Omental fat pad (tissue), 4 donors: ENCODE data around the gene FAM53A. TPM values are rescaled to one million over a fixed set of nuclear protein-coding genes. Genes with fewer than 3 reads are reported as not detected.
"Not testable (repeated sequence)": the region's sequence is repeated elsewhere in the genome, so short reads cannot be mapped to it uniquely, and the experiment has no call there.

Source experiments
- ATAC-seq: fragments of 150-250 bp; one replicate; pipeline ENCODE4 v1.9.1; 2016; ENCODE audit warnings: mild to moderate bottlenecking, moderate library complexity; ENCODE audit not compliant: low FRiP score
- DNase-seq: peaks from one replicate; pipeline ENCODE4 v3.0.0-alpha.2; 2019; ENCODE audit warnings: low spot score
- total RNA-seq, 4 donors: library from RNA; depleted of rRNA; stranded (reverse); fragments of >200 nt; gene quantifications; one replicate each; pipeline ENCODE4 v1.1.0, GENCODE V29; 2016
- TF ChIP-seq, protein P1 (sequence below), 3 donors: fragments of 450-650 bp; IDR thresholded peaks; one replicate each; pipeline ENCODE4 v1.5.1; 2016 to 2017; ENCODE audit warnings: antibody characterized with exemption in 3 of 3, mild to moderate bottlenecking in 3 of 3, moderate library complexity in 2 of 3

FAM53A gene
- total RNA-seq, 4 donors from 2014 or later = 2.0 to 10.9 (median 5.6) TPM

DNA sequence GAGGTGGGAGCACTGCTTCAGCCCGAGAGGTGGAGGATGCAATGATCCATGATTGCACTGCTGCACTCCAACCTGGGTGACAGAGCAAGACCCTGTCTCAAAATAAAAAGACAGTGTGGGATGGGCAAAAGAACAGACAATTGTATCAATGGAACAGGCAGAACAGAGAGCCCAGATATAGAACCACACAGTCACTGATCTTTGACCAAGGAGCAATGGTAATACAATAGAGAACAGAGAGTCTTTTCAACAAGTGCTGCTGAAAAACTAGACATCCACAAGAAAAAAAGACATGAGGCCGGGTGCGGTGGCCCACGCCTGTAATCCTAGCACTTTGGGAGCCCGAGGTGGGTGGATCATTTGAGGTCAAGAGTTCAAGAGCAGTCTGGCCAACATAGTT is 5.9 kb downstream of the FAM53A start:
- no peak for ATAC-seq

DNA sequence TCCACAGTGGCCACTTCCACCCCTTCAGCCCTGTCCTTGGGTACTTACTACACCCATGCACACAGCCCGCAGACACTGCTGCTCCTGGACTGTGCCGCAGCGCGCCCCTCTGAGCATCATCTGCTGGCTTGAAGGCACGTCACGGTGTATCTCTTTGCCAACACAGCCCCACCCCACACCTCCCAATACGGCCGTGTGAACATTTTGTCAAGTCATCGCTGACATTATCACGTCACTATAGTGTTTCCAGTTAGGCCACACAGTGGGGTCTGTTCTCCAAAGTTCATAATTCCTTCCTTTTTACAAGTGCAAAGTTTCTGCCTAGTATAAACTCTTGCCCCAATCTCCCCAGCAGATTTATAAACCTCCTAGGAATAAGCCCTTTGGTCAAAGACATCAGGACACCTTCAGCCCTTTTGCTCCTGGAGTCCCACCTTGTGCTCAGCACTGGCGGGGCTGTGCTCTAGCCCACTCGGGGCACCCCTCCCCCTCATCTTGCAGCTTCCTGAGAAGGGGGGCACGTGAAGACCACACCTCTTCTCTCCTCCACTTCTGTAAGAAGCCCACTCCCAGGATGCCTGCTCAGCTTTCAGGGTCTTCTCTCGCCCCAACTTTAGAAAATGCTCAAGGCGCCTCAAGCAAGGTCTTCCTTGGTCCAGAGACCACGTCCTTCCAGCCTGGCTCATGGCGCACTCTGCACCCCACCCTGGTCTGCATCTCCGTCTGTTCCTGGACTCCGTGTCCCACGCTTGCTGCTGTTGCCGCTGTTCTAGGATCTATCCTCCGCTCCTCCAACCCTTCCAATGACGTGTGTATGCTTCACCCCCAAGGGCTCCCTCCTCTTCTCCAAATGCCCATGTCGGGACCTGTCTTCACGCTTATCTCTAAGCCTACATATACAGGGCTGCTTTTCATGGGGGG is 7.2 kb downstream of the FAM53A start:
- ATAC-seq (no peak), DNase-seq (no peak)
- TF ChIP-seq, protein P1, sequence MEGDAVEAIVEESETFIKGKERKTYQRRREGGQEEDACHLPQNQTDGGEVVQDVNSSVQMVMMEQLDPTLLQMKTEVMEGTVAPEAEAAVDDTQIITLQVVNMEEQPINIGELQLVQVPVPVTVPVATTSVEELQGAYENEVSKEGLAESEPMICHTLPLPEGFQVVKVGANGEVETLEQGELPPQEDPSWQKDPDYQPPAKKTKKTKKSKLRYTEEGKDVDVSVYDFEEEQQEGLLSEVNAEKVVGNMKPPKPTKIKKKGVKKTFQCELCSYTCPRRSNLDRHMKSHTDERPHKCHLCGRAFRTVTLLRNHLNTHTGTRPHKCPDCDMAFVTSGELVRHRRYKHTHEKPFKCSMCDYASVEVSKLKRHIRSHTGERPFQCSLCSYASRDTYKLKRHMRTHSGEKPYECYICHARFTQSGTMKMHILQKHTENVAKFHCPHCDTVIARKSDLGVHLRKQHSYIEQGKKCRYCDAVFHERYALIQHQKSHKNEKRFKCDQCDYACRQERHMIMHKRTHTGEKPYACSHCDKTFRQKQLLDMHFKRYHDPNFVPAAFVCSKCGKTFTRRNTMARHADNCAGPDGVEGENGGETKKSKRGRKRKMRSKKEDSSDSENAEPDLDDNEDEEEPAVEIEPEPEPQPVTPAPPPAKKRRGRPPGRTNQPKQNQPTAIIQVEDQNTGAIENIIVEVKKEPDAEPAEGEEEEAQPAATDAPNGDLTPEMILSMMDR (IDR thresholded peaks at IDR 0.05) = no peak

More for the DNA sequence above, 5.9 kb downstream of the FAM53A start:
- TF ChIP-seq, protein P1 (IDR thresholded peaks at IDR 0.05) = no peak
- no peak for DNase-seq

DNA sequence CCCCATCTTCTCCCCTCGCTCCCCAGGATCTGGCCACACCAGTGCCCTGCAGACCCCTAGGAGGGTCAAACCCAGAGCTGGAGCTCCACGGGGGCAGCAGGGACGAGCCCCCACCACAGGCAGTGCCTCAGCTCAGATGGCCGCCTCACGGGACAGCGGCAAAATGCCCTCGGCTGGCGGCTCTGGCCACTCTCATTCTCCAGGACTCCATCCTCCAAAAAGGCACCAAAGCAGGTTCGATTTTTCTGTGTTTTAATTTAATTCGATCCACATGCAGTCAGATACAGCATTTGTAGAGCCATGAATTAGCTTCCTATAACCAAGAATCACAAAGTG is 8.3 kb downstream of the FAM53A start:
- TF ChIP-seq, protein P1 (IDR thresholded peaks at IDR 0.05) = no peak
- ATAC-seq = no peak
- DNase-seq = no peak

DNA sequence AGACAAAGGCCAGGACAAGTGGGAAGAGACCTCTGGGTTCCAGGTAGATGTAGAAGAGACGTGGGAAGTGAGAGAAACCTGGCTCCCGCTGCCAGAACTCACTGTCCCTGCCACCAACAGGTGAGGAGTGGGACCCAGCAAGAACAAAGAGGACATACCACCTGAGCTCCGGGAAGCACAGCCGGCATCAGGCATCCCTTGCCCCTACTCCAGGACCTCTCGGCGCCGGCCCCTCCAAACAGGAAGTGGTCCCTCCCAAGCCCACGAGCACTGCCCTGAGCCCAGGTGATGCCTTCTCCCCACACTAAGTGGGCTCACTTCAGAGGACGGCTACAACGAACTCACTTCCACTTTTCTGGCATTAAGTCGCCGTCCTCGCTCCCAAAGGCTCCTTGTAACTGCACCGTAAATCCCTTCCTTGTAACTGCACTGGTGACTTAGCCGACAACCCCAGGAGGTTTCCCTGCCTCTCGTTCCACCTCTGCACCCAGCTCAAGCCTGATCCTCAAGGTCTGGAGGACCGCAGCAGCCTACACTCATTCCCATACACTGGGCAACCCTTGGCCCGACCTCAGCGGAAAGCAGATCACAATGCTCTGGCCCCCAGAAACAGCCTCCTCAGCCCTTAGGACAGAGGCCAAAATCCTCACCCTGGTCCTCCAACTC is 8.8 kb downstream of the FAM53A start:
- ATAC-seq = no peak
- TF ChIP-seq, protein P1 (IDR thresholded peaks at IDR 0.05) = no peak
- no peak for DNase-seq

DNA sequence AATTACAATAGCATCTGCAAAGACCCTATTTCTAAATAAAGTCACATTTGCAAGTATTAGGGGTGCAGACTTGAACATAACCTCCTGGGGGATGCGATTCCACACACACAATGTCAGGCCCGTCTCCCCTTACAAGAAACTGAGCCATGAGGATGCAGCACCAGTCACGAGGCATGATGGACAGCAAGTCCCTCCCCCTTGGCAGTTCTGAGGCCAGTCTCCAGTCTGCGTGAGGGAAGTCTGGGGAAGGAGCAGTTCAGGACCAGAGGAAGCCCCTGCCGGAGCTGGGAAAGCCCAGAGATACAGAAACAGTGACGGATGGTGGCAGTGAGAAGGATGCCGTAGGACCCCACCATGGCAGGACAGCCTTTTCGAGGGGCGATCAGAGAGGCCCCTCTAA is 9.4 kb downstream of the FAM53A start:
- no peak for ATAC-seq
- TF ChIP-seq, protein P1 (IDR thresholded peaks at IDR 0.05) = no peak
- DNase-seq = no peak

DNA sequence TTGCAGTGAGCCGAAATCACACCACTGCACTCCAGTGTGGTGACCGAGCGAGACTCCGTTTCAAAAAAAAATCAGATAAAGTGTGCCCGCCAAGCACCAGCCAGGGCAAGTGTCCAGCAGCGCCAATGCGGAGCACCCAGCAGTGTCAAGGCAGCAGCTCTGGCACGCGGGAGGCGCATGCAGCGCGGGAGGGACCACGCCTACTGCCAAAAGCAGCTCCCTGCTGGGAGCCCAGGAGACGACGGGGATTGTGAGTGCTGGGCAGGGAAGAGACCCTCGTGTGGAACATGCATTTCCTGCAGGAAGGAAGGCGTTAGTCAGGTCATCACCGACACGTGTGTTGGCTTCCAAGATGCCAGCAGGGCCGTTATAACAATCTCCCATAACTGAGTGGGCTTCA is 10.4 kb downstream of the FAM53A start:
- DNase-seq (no peak), ATAC-seq (no peak)
- TF ChIP-seq, protein P1 (IDR thresholded peaks at IDR 0.05) = no peak

DNA sequence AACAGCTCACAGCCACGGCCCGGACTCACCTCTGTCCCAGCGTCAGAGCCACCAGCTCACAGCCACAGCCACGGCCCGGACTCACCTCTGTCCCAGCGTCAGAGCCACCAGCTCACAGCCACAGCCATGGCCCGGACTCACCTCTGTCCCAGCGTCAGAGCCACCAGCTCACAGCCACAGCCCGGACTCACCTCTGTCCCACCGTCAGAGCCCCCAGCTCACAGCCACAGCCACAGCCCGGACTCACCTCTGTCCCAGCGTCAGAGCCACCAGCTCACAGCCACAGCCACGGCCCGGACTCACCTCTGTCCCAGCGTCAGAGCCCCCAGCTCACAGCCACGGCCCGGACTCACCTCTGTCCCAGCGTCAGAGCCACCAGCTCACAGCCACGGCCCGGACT is 13.1 kb downstream of the FAM53A start:
- ATAC-seq, DNase-seq: not testable (repeated sequence)
